GM18909 (cell line): ENCODE results near the gene OGFR.

Experiments
- ATAC-seq: cut with Tn5 transposase; IDR thresholded peaks from one replicate; pipeline ENCODE4 v1.9.1; 2021; ENCODE audit warnings: mild to moderate bottlenecking; ENCODE audit not compliant: unreplicated experiment, poor library complexity

The OGFR gene

DNA sequence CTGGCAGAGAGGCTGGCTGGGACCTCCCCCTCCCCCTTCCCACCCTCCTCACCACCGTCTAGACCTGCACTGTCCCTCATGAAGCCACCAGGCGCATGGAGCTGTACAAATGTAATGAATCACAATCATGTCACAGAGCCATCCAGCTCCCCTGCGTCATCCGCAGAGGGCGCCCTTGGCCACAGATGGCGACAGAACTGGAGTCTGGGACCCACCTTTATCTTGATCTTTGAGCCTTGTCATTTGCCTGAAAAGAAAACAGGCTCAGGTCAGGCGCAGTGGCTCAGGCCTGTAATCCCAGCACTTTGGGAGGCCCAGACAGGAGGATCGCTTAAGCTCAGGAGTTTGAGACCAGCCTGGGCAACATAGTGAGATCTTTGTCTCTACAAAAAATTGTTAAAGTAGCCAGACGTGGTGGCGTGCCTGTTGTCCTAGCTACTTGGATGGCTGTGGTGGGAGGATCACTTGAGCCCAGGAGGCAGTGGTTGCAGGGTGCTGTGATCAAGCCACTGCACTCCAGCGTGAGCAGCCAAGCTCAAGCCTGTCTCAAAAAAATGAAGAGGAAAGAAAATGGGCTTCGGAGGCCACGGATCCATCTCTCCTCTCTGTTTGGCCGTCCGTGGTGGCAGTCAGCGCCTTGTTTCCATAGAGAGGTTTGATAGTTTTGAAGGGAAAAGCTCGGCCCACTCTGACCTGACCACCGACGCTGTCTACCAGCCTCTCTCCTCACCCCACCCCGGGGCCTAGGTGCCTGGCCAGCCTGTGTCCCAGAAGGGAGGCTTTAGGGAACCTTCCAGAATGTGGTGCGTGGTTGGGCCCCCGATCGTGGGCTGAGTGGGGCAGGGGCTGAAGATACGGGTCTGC is 18.4 kb downstream of the OGFR start:
- no peak for ATAC-seq

GRCh38 chr20:62823688-62824475 is 19.2 kb downstream of the OGFR start:
- no peak for ATAC-seq

GRCh38 chr20:62824476-62825332 is 20.1 kb downstream of the OGFR start:
- ATAC-seq: no peak

DNA sequence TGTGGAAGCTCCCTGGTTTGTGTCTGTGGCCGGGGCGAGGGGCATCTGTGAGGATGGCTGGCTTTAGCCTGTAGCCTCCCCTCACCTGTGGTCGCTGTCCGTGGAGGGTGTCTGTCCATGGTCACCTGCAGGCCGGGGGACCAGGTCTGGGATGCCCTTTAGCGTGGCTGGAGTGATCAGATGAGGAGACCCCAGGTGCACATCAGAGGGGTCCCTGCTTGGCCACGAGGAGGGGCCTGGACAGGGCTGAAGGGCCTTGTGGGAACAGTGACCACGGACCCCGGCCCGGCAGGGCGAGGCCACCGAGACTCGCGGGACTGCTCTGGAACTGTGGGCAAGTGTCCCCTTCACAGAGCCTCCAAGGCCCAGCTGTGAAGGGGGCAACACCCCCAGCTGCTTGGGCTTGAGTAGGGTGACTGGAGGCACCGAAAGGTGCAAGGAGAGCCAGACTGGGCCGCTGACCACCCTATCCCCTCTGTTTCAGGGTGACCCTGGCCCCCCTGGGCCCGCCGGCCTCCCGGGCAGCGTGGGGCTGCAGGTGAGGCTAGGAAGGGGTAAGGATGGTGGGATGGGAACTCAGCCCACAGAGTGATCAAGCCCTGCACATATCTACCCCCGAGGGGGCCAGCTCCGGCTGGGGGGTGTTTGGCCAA is 20.8 kb downstream of the OGFR start:
- ATAC-seq: no peak

DNA sequence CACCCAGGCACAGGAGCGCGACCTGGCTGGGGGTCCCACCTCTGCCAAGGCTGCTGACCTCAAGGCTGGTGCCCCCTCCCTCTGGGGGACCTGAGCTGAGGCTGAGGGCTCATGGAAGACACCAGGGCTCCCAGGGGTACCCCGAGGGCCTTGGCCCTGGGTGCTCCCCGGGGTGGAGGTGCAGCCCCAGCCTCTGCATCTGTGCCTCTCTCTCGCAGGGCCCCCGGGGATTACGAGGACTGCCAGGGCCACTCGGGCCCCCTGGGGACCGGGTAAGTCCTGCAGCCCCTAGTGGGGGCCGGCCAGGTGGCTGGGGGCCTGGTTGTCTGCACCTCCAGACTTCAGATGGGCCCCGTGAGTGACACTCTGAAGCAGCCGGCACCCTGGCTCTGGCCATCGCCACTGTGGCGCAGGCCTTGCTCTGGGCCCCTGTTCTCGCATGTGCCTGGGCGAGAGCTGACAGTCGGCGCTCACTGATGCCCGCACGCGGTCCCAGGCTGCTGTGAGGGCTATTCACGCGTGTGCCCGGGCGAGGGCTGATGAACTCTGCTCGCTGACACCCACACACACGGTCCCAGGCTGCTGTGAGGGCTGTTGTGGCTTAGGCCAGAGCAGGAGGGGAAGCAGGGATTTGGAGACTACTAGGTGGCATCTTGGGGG is 21.5 kb downstream of the OGFR start:
- no peak for ATAC-seq

- ATAC-seq: no peak
Measured at GRCh38 chr20:62826646-62827310, 22.1 kb downstream of the OGFR start.

GRCh38 chr20:62827311-62828038 is 22.8 kb downstream of the OGFR start:
- no peak for ATAC-seq

DNA sequence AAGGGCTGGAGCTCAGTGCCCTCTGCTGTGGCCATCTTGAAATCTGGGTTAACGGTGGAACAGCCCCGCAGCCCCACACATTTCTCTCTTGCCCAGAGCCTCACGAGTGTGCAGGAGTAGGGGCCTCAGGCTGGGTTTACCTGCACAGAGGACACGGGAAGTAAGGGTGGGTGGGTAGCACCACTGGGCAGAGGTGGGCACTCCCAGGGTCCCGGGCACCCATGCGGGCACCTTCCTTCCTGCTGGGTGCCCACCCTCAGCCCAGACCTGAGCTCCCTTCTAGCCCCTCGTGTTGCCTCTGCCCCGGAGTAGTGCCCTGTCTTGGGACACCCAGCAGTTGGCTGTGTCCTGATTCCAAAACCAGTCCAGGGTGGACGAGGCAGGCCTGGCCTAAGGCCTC is 23.4 kb downstream of the OGFR start:
- ATAC-seq: no peak

DNA sequence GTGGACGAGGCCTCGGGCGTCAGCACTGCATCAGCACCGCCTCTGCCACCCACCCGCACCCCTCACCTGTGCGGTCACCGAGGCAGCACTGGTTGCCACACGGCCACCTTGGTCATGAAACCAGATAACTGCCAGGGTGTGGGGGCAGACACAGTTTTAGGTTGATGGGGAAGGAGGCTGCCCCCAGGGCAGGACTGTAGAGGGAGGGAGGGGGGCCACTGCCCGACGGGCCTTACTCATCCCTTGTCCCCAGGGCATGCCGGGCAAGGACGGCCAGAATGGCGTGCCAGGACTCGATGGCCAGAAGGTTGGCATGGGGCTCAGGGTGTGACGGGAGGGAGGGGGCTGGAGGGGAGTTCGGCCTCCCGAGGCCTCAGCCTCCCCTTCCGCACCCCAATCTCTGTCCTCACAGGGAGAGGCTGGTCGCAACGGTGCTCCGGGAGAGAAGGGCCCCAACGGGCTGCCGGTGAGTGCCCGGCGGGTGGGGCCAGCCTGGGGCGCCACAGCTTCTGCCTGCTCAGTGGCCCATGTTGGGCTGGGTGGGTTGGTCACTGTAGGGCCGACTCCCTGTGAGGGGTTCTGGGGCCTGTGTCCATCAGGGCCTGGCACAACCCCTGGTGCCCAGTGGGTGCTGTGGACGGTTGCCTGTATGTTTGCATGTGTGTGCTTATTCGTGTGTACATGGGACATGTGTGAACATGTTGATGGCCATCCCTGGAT is 24.0 kb downstream of the OGFR start:
- ATAC-seq: no peak

GRCh38 chr20:62829231-62830230 is 24.9 kb downstream of the OGFR start:
- ATAC-seq: no peak

DNA sequence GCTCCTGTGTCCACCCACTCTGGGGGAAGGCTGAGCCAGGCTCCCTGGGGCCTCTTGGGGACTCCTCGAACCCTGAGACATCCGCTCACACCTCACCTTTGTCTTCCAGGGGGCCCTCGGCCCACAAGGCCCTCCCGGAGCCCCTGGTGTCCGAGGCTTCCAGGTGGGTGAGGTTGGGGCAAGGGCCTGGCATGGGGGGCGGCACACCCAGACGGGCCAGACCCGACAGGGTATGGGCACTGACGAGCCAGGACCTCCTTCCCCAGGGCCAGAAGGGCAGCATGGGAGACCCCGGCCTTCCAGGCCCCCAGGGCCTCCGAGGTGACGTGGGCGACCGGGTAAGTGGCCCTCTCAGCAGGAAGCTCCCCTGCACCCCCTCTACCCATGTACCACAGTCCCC is 25.6 kb downstream of the OGFR start:
- ATAC-seq: no peak

- ATAC-seq: no peak
Measured at GRCh38 chr20:62830821-62831220, 26.2 kb downstream of the OGFR start.

GRCh38 chr20:62831361-62831788 is 26.7 kb downstream of the OGFR start:
- ATAC-seq: no peak

- no peak for ATAC-seq
Measured at GRCh38 chr20:62831854-62832211, 27.2 kb downstream of the OGFR start.

GRCh38 chr20:62832212-62832922 is 27.7 kb downstream of the OGFR start:
- no peak for ATAC-seq

DNA sequence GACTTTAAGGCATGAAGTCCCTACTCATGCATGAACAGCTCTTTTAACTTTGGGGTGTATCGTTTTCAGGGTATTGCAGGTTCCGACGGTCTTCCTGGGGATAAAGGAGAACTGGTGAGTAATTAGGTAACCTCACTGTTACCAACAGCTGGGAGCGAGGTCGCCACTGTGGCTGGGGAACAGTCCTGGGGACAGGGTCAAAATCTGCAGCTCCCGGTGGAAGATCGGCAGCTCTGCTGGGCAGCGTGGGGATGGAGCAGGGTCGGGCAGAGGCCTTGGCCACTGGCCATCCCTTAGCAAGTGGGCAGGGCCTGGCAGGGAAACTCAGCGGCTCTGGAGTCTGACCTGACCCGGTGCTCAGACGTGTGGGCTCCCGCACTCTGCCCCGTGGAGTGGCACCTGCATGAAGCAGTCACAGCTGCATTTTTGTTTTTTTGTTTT is 28.3 kb downstream of the OGFR start:
- no peak for ATAC-seq
